ENCODE measurements around the gene STPG4. TPM values are rescaled to one million over a fixed set of nuclear protein-coding genes. Genes with fewer than 3 reads are reported as not detected.

The STPG4 gene
- total RNA-seq, 1 experiment from 2014 or later = not detected

GRCh38 chr2:47056374-47056773 lies 98.7 kb downstream of the STPG4 start:
- H3K36me3 Mint-ChIP-seq (ENCODE audit: insufficient read depth, unreplicated experiment) = peaks cover 41% of the 10 kb centered on the region
- H3K4me1 Mint-ChIP-seq (ENCODE audit: insufficient read depth, unreplicated experiment) = no peaks in the 10 kb centered on the region
- intact Hi-C loops (cut with micrococcal nuclease) = no loop called here
- no peak overlapping the region for H3K4me3 Mint-ChIP-seq (ENCODE audit: unreplicated experiment)
- POLR2A ChIA-PET = no interaction called here
- H3K9me3 Mint-ChIP-seq (ENCODE audit: unreplicated experiment) = no peaks in the 10 kb centered on the region
- CTCF ChIA-PET = interaction anchor here (1.1 kb wide), 1 partner anchor 267 kb away, joined by 4 read pairs; no protein-coding TSS in a partner anchor
- no peaks in the 10 kb centered on the region for H3K27me3 Mint-ChIP-seq (ENCODE audit: insufficient read depth, unreplicated experiment)
- no TSS peak for BruUV-seq (replicated peaks)
- no peak for TF ChIP-seq CTCF (IDR thresholded peaks at IDR 0.05; ENCODE audit: unreplicated experiment)
- no peak for DNase-seq (ENCODE audit: unreplicated experiment)
- peak overlapping the region; percentile 11 for H3K27ac Mint-ChIP-seq (ENCODE audit: low read depth, unreplicated experiment)

DNA sequence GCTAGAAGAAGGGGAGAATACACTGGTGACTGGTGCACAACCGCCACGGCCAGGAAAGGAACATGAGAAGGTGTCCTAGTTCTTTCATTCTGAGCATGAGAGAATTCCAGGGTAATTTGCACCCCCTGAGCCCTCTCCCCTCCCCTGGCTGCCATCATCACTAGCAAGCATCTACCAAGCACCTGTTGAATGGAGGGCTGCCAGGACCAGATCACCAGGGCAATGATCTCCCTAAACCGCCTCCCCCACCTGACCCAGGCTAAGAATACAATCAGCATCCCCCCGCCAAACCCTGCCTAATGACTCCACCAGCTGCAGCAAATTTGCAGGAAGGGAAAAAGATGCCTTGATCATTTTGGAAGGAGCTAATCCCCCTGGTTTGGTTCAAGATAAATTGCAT lies 100.2 kb downstream of the STPG4 start:
- ChIA-PET POLR2A (interaction anchor here (0.8 kb wide), 1 partner anchor 28 kb away, joined by 3 read pairs; no protein-coding TSS in a partner anchor), CTCF (no interaction called here)
- TF ChIP-seq CTCF (IDR thresholded peaks at IDR 0.05; ENCODE audit: unreplicated experiment) = no peak
- Mint-ChIP-seq H3K4me3 (ENCODE audit: unreplicated experiment) (no peak overlapping the region), H3K4me1 (ENCODE audit: insufficient read depth, unreplicated experiment) (no peaks in the 10 kb centered on the region), H3K27me3 (ENCODE audit: insufficient read depth, unreplicated experiment) (no peaks in the 10 kb centered on the region), H3K36me3 (ENCODE audit: insufficient read depth, unreplicated experiment) (peaks cover 48% of the 10 kb centered on the region), H3K9me3 (ENCODE audit: unreplicated experiment) (no peaks in the 10 kb centered on the region), H3K27ac (ENCODE audit: low read depth, unreplicated experiment) (no peak overlapping the region)
- no peak for DNase-seq (ENCODE audit: unreplicated experiment)
- BruUV-seq (replicated peaks) = no TSS peak
- intact Hi-C loops (cut with micrococcal nuclease) = no loop called here

- H3K4me1 Mint-ChIP-seq (ENCODE audit: insufficient read depth, unreplicated experiment) = no peaks in the 10 kb centered on the region
- intact Hi-C loops (cut with micrococcal nuclease) = no loop called here
- no TSS peak for BruUV-seq (replicated peaks)
- peaks cover 45% of the 10 kb centered on the region for H3K36me3 Mint-ChIP-seq (ENCODE audit: insufficient read depth, unreplicated experiment)
- DNase-seq (ENCODE audit: unreplicated experiment) = no peak
- POLR2A ChIA-PET = no interaction called here
- no peak overlapping the region for H3K27ac Mint-ChIP-seq (ENCODE audit: low read depth, unreplicated experiment)
- no peaks in the 10 kb centered on the region for H3K9me3 Mint-ChIP-seq (ENCODE audit: unreplicated experiment)
- no peaks in the 10 kb centered on the region for H3K27me3 Mint-ChIP-seq (ENCODE audit: insufficient read depth, unreplicated experiment)
- CTCF ChIA-PET = no interaction called here
- no peak for TF ChIP-seq CTCF (IDR thresholded peaks at IDR 0.05; ENCODE audit: unreplicated experiment)
- H3K4me3 Mint-ChIP-seq (ENCODE audit: unreplicated experiment) = no peak overlapping the region
Observed at GRCh38 chr2:47054036-47054555, 101.0 kb downstream of the STPG4 start.

- H3K27ac Mint-ChIP-seq (ENCODE audit: low read depth, unreplicated experiment) = no peak overlapping the region
- no peak for DNase-seq (ENCODE audit: unreplicated experiment)
- POLR2A ChIA-PET = no interaction called here
- TF ChIP-seq CTCF (IDR thresholded peaks at IDR 0.05; ENCODE audit: unreplicated experiment) = no peak
- H3K4me1 Mint-ChIP-seq (ENCODE audit: insufficient read depth, unreplicated experiment) = no peaks in the 10 kb centered on the region
- no peak overlapping the region for H3K4me3 Mint-ChIP-seq (ENCODE audit: unreplicated experiment)
- intact Hi-C loops (cut with micrococcal nuclease) = no loop called here
- CTCF ChIA-PET = no interaction called here
- no peaks in the 10 kb centered on the region for H3K27me3 Mint-ChIP-seq (ENCODE audit: insufficient read depth, unreplicated experiment)
- peaks cover 50% of the 10 kb centered on the region for H3K36me3 Mint-ChIP-seq (ENCODE audit: insufficient read depth, unreplicated experiment)
- BruUV-seq (replicated peaks) = no TSS peak
- no peaks in the 10 kb centered on the region for H3K9me3 Mint-ChIP-seq (ENCODE audit: unreplicated experiment)
Observed at GRCh38 chr2:47052847-47053246, 102.3 kb downstream of the STPG4 start.

Measured in MCF 10A (cell line).